Naive thymus-derived CD4-positive, alpha-beta T cell (primary cell): ENCODE data around the gene TADA3. TPM values are rescaled to one million over a fixed set of nuclear protein-coding genes. Genes with fewer than 3 reads are reported as not detected.

Source experiments
- ATAC-seq: fragments of 150-1000 bp; cut with Tn5 transposase; 2 replicates; pipeline ENCODE4 v1.10.0; 2021; ENCODE audit warnings: mild to moderate bottlenecking, moderate library complexity
- CTCF ChIA-PET: fragments of 350-600 bp; sonication (Branson Sonifier 250); formaldehyde crosslinking; loops from one replicate; lab custom pipeline; 2021; ENCODE audit warnings: antibody characterized with exemption; lab: Charles Lee
- POLR2A ChIA-PET: fragments of 350-600 bp; sonication (Branson Sonifier 250); formaldehyde crosslinking; loops from one replicate; lab custom pipeline; 2021; ENCODE audit warnings: antibody characterized with exemption, inconsistent platforms; lab: Charles Lee
- DNase-seq, 9 donors: peaks; one replicate each; pipeline versions ENCODE4 v3.0.0 to v3.0.0-alpha.2; 2020 to 2022; ENCODE audit warnings: mixed read lengths in 1 of 9
- H3K27ac ChIP-seq: one replicate; pipeline ENCODE4 v1.7.0; 2013; ENCODE audit warnings: mild to moderate bottlenecking, low read depth, low read length, moderate library complexity
- H3K27me3 ChIP-seq, 2 donors: one replicate each; pipeline ENCODE4 v1.7.0; 2013; ENCODE audit warnings: low read length in 2 of 2, mild to moderate bottlenecking in 2 of 2, moderate library complexity in 2 of 2; ENCODE audit not compliant: control insufficient read depth in 2 of 2, insufficient read depth in 2 of 2
- H3K36me3 ChIP-seq, 3 experiments: 1 replicate in 2 of 3; 2 replicates in 1 of 3; pipeline ENCODE4 v1.7.0; 2013; ENCODE audit warnings: low read length in 3 of 3, mild to moderate bottlenecking in 3 of 3, moderate library complexity in 1 of 3; ENCODE audit not compliant: insufficient read depth in 3 of 3, control insufficient read depth in 2 of 3
- H3K4me1 ChIP-seq, 2 donors: one replicate each; pipeline ENCODE4 v1.7.0; 2013; ENCODE audit warnings: low read length in 2 of 2, mild to moderate bottlenecking in 2 of 2, moderate library complexity in 1 of 2; ENCODE audit not compliant: control insufficient read depth in 2 of 2, insufficient read depth in 2 of 2
- H3K4me3 ChIP-seq: 2 replicates; pipeline ENCODE4 v1.7.0; 2013; ENCODE audit warnings: mild to moderate bottlenecking, low read length
- H3K9me3 ChIP-seq, 3 experiments: 1 replicate in 2 of 3; 2 replicates in 1 of 3; pipeline ENCODE4 v1.7.0; 2013; ENCODE audit warnings: low read length in 3 of 3; ENCODE audit not compliant: control insufficient read depth in 2 of 3
- H3K27ac Mint-ChIP-seq, 9 donors: one replicate each; pipeline ENCODE4 v1.8.0; 2020 to 2022; ENCODE audit warnings: mixed read lengths in 9 of 9, mild to moderate bottlenecking in 8 of 9, moderate library complexity in 5 of 9, inconsistent platforms in 2 of 9
- H3K27me3 Mint-ChIP-seq, 5 donors: one replicate each; pipeline ENCODE4 v1.8.0; 2021 to 2022; ENCODE audit warnings: mixed read lengths in 5 of 5, mild to moderate bottlenecking in 1 of 5
- H3K36me3 Mint-ChIP-seq, 5 donors: one replicate each; pipeline ENCODE4 v1.8.0; 2020 to 2022; ENCODE audit warnings: mixed read lengths in 5 of 5, mild to moderate bottlenecking in 3 of 5, inconsistent platforms in 1 of 5
- H3K4me1 Mint-ChIP-seq, 7 donors: one replicate each; pipeline ENCODE4 v1.8.0; 2020 to 2022; ENCODE audit warnings: mixed read lengths in 7 of 7, mild to moderate bottlenecking in 3 of 7, inconsistent platforms in 1 of 7
- H3K4me3 Mint-ChIP-seq, 10 donors: one replicate each; pipeline ENCODE4 v1.8.0; 2020 to 2022; ENCODE audit warnings: mild to moderate bottlenecking in 10 of 10, mixed read lengths in 10 of 10, moderate library complexity in 6 of 10, inconsistent platforms in 2 of 10
- H3K9me3 Mint-ChIP-seq, 11 donors: one replicate each; pipeline ENCODE4 v1.8.0; 2020 to 2022; ENCODE audit warnings: mixed read lengths in 11 of 11, mild to moderate bottlenecking in 4 of 11, inconsistent platforms in 1 of 11, moderate library complexity in 1 of 11
- intact Hi-C, 2 donors: fragments of 100-400 bp; cut with micrococcal nuclease; formaldehyde crosslinking; loops; one replicate each; pipeline ENCODE4 v1.15.1; 2023
- polyA plus RNA-seq, 2 donors: library from polyadenylated mRNA; unstranded; fragments of 300-500 nt; fragmentation: Illumina TruSeq; gene quantifications; one replicate each; pipeline ENCODE4 v1.2.3, GENCODE V29; 2021
- total RNA-seq, 6 experiments: library from RNA in 5 of 6; stranded (reverse) in 5 of 6; gene quantifications; 1 replicate in 5 of 6; 2 replicates in 1 of 6; pipeline ENCODE4 v1.2.3 and lab custom pipeline; 2021 to 2026

The TADA3 gene
- total and polyA plus RNA-seq, 7 experiments from 2014 or later = 31.6 to 69.5 (median 42.7) TPM

DNA sequence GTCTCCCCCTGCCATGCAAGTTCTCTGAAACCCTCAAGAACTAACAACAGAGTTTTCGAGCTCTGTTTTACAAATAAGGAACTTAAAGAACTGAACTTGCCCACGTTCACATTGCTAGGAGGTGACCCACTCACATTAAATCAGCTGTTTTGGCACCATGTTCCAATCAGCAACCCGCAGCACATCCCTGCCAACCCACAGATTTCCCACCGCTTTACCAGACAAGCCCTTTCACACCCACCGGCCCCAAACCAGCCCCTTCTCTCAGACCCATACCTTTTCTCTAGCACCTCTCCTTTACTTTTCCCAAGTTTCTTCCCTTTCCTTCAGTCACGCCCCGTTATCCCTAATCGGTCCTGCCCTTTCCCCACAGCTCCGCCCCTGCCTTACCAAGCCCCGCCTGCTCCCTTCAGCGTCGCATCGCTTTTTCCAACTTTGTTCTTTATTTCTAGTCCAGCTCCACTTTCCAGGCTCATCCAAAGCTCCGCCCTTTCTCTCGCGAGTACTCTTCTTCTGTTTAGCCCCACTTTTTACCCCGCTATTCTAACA, 61.5 kb downstream of the TADA3 start:
- POLR2A ChIA-PET = interaction anchor here (0.6 to 3.5 kb wide), 10 partner anchors 10 to 556 kb away, joined by 3 to 15 read pairs (median 5); partner anchors contain the start of genes ARPC4, MTMR14, RPUSD3 and SETD5
- no peak for DNase-seq
- no peaks in the 10 kb centered on the region for H3K27me3 Mint-ChIP-seq
- H3K9me3 Mint-ChIP-seq = peaks cover 0 to 2% (median 0%) of the 10 kb centered on the region in 11 donors
- peak overlapping the region; percentile 88 for H3K27ac ChIP-seq
- intact Hi-C loops = loop anchor here (1.0 to 5.0 kb wide), 22 partner anchors 19 to 768 kb away; partner anchors contain the start of genes BRK1 (in 2 of the 2), CRELD1 (in 2 of the 2), JAGN1 (in 2 of the 2) and MTMR14 (in 2 of the 2)
- peaks cover 49 to 73% (median 67%) of the 10 kb centered on the region in 7 donors for H3K4me1 Mint-ChIP-seq
- H3K4me3 Mint-ChIP-seq = peak overlapping the region; percentile 88 to 94 (median 92)
- peaks cover 0 to 26% (median 0%) of the 10 kb centered on the region in 3 experiments for H3K36me3 ChIP-seq
- peak overlapping the region; percentile 85 for H3K4me3 ChIP-seq
- CTCF ChIA-PET = interaction anchor here (0.6 to 1.3 kb wide), 2 partner anchors 13 to 14 kb away, joined by 3 read pairs; no protein-coding TSS in a partner anchor
- peak; percentile 39 for ATAC-seq
- no peaks in the 10 kb centered on the region for H3K27me3 ChIP-seq
- H3K9me3 ChIP-seq = no peaks in the 10 kb centered on the region
- peaks cover 0 to 11% (median 0%) of the 10 kb centered on the region in 5 donors for H3K36me3 Mint-ChIP-seq
- peak overlapping the region; percentile 86 to 97 (median 92) for H3K27ac Mint-ChIP-seq
- H3K4me1 ChIP-seq = peaks cover 23 to 33% of the 10 kb centered on the region in 2 donors

Other genes with a start within 250 kb of the TADA3 start
- not detected for gene LHFPL4, start 238.7 kb downstream of the TADA3 start, total RNA-seq
- gene LHFPL4, start 238.7 kb downstream of the TADA3 start, polyA plus RNA-seq = under 1 TPM; 0.08 to 0.13 TPM
- 10 to 100 TPM; 51.0 to 92.3 (median 74.5) TPM for gene MTMR14, start 143.0 kb downstream of the TADA3 start, total RNA-seq
- gene MTMR14, start 143.0 kb downstream of the TADA3 start, polyA plus RNA-seq = 10 to 100 TPM; 53.2 to 67.9 TPM
- gene CPNE9, start 88.6 kb downstream of the TADA3 start, total RNA-seq = 1 to 10 TPM in 1 of 5 experiments, under 1 TPM in 2, not detected in 2; 0.16 to 1.2 (median 0.35) TPM
- gene CPNE9, start 88.6 kb downstream of the TADA3 start, polyA plus RNA-seq = under 1 TPM in 1 of 2 donors, not detected in 1; 0.67 TPM
- gene BRPF1, start 60.7 kb downstream of the TADA3 start, total RNA-seq = 10 to 100 TPM; 32.0 to 42.4 (median 39.5) TPM
- gene BRPF1, start 60.7 kb downstream of the TADA3 start, polyA plus RNA-seq = 10 to 100 TPM in 1 of 2 donors, 1 to 10 TPM in 1; 9.2 to 24.6 TPM
- 10 to 100 TPM; 18.8 to 42.9 (median 31.6) TPM for gene OGG1, start 42.5 kb downstream of the TADA3 start, total RNA-seq
- gene OGG1, start 42.5 kb downstream of the TADA3 start, polyA plus RNA-seq = 10 to 100 TPM; 18.4 to 26.8 TPM
- 10 to 100 TPM in 2 of 5 experiments, 1 to 10 TPM in 3; 2.1 to 36.3 (median 2.5) TPM for gene CAMK1, start 22.5 kb downstream of the TADA3 start, total RNA-seq
- 1 to 10 TPM in 1 of 2 donors, under 1 TPM in 1; 0.85 to 2.1 TPM for gene CAMK1, start 22.5 kb downstream of the TADA3 start, polyA plus RNA-seq
- gene ARPC4, start 609 bp upstream of the TADA3 start, total RNA-seq = 100 to 1,000 TPM; 128 to 273 (median 129) TPM
- 100 to 1,000 TPM; 205 to 212 TPM for gene ARPC4, start 609 bp upstream of the TADA3 start, polyA plus RNA-seq
- gene TTLL3, start 17.8 kb upstream of the TADA3 start, total RNA-seq = 100 to 1,000 TPM in 1 of 5 experiments, 10 to 100 TPM in 4; 54.9 to 106 (median 68.0) TPM
- gene TTLL3, start 17.8 kb upstream of the TADA3 start, polyA plus RNA-seq = 1 to 10 TPM; 2.5 to 3.3 TPM
- 10 to 100 TPM; 17.7 to 61.2 (median 58.0) TPM for gene RPUSD3, start 51.5 kb upstream of the TADA3 start, total RNA-seq
- 10 to 100 TPM; 67.3 to 72.6 TPM for gene RPUSD3, start 51.5 kb upstream of the TADA3 start, polyA plus RNA-seq
- gene CIDEC, start 87.8 kb upstream of the TADA3 start, total RNA-seq = not detected
- gene CIDEC, start 87.8 kb upstream of the TADA3 start, polyA plus RNA-seq = not detected
- gene JAGN1, start 98.1 kb upstream of the TADA3 start, total RNA-seq = 10 to 100 TPM; 16.0 to 34.5 (median 28.1) TPM
- 10 to 100 TPM; 44.8 to 54.5 TPM for gene JAGN1, start 98.1 kb upstream of the TADA3 start, polyA plus RNA-seq
- 1 to 10 TPM in 2 of 5 experiments, under 1 TPM in 3; 0.19 to 2.2 (median 0.38) TPM for gene IL17RE, start 110.4 kb upstream of the TADA3 start, total RNA-seq
- not detected for gene IL17RE, start 110.4 kb upstream of the TADA3 start, polyA plus RNA-seq
- gene IL17RC, start 124.6 kb upstream of the TADA3 start, total RNA-seq = 1 to 10 TPM in 3 of 5 experiments, under 1 TPM in 2; 0.70 to 3.2 (median 1.4) TPM
- gene IL17RC, start 124.6 kb upstream of the TADA3 start, polyA plus RNA-seq = 10 to 100 TPM in 1 of 2 donors, 1 to 10 TPM in 1; 8.3 to 11.9 TPM
- gene CRELD1, start 141.4 kb upstream of the TADA3 start, total RNA-seq = 10 to 100 TPM; 21.0 to 64.9 (median 29.6) TPM
- 10 to 100 TPM; 30.1 to 31.0 TPM for gene CRELD1, start 141.4 kb upstream of the TADA3 start, polyA plus RNA-seq
- gene PRRT3, start 159.9 kb upstream of the TADA3 start, total RNA-seq = 10 to 100 TPM in 2 of 5 experiments, 1 to 10 TPM in 3; 5.1 to 10.8 (median 8.8) TPM
- 1 to 10 TPM; 5.4 to 6.4 TPM for gene PRRT3, start 159.9 kb upstream of the TADA3 start, polyA plus RNA-seq
- 10 to 100 TPM; 33.2 to 55.6 (median 38.9) TPM for gene EMC3, start 194.4 kb upstream of the TADA3 start, total RNA-seq
- gene EMC3, start 194.4 kb upstream of the TADA3 start, polyA plus RNA-seq = 10 to 100 TPM; 38.3 to 55.0 TPM
- 10 to 100 TPM; 18.3 to 41.5 (median 34.1) TPM for gene FANCD2, start 234.0 kb upstream of the TADA3 start, total RNA-seq
- gene FANCD2, start 234.0 kb upstream of the TADA3 start, polyA plus RNA-seq = 1 to 10 TPM; 3.3 to 5.1 TPM